Mammary epithelial cell (primary cell): Measurements from ENCODE around the gene LOXL1.

Source experiments
- CTCF ChIP-seq, 2 donors: IDR thresholded peaks in 1 of 2; conservative IDR thresholded peaks in 1 of 2; 2 replicates each; pipeline ENCODE4 v1.5.1; 2011 to 2012; ENCODE audit warnings: inconsistent platforms in 2 of 2, low read length in 2 of 2, mild to moderate bottlenecking in 2 of 2, control low read depth in 1 of 2, low read depth in 1 of 2; ENCODE audit not compliant: insufficient read depth in 1 of 2; ENCODE audit errors: extremely low read depth in 1 of 2
- EZH2 ChIP-seq: IDR thresholded peaks from 2 replicates; pipeline ENCODE4 v1.6.1; 2012; ENCODE audit warnings: low read length, inconsistent platforms, borderline replicate concordance

GRCh38 chr15:73884159-73884558, 42.1 kb upstream of the LOXL1 start:
- no peak for TF ChIP-seq CTCF (conservative IDR thresholded peaks at IDR 0.05 in 1 of 2, IDR thresholded peaks at IDR 0.05 in 1 of 2; ENCODE audit: extremely low read depth in 1 of 2, insufficient read depth in 1 of 2, low read depth in 1 of 2, low read length in 2 of 2)
- TF ChIP-seq EZH2, result no peak
